Glomerular visceral epithelial cell (primary cell): ENCODE results near the gene ATP1B2.

Experiments
- DNase-seq: peaks from one replicate; pipeline ENCODE4 v3.0.0-alpha.2; 2016; ENCODE audit errors: extremely low spot score

ATP1B2 gene

GRCh38 chr17:7685533-7686221 lies 35.0 kb downstream of the ATP1B2 start:
- peak; percentile 91 for DNase-seq

GRCh38 chr17:7686222-7687071 lies 35.7 kb downstream of the ATP1B2 start:
- DNase-seq: peak; percentile 80

DNA sequence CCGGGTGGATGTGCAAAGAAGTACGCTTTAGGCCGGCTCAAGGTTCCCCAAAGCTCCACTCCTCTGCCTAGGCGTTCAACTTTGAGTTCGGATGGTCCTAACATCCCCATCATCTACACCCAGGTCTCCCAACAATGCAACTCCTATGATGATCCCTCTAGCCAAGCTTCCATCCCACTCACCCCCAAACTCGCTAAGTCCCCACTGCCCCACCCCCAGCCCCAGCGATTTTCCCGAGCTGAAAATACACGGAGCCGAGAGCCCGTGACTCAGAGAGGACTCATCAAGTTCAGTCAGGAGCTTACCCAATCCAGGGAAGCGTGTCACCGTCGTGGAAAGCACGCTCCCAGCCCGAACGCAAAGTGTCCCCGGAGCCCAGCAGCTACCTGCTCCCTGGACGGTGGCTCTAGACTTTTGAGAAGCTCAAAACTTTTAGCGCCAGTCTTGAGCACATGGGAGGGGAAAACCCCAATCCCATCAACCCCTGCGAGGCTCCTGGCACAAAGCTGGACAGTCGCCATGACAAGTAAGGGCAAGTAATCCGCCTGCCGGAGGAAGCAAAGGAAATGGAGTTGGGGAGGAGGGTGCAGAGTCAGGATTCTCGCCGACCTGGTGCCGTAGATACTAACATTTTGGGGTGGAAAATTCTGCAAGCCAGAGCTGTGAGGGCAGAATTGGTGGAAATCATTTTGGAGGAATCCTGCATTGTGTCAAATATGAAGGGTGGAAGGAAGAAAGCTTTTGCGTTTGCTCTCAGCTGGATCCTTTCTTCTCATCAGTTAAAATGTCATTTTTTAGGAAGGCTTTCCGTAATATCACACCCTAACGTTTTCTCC lies 36.6 kb downstream of the ATP1B2 start, which contains the start of gene TP53:
Gene TP53 (minus strand): TSS at position 419 of the 836 bp plus-strand sequence. CDS start 10,896 bp downstream, outside the sequence.
- DNase-seq: peak; percentile 95

DNA sequence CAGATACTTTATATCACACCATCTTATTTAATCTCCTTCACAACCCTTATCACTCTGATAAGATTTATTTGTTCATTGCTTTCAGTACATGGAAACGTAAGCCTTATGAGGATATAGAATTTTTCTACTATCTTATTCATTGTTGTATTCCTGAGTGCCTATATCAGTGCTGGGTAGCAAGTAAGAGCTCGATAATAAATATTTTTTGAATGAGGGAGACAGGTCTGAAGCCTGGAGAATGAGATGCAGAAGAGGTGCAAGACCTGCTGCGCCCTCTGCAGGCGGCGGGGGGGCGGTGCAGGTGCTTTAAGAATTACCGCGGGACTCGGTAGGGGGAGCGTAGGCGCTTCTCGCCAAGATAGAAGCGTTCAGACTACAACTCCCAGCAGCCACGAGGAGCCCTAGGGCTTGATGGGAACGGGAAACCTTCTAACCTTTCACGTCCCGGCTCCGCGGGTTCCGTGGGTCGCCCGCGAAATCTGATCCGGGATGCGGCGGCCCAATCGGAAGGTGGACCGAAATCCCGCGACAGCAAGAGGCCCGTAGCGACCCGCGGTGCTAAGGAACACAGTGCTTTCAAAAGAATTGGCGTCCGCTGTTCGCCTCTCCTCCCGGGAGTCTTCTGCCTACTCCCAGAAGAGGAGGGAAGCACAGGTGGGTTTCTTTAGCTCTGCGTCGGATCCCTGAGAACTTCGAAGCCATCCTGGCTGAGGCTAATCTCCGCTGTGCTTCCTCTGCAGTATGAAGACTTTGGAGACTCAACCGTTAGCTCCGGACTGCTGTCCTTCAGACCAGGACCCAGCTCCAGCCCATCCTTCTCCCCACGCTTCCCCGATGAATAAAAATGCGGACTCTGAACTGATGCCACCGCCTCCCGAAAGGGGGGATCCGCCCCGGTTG lies 37.4 kb downstream of the ATP1B2 start, which contains the start of gene WRAP53:
Gene WRAP53 (plus strand): TSS at position 570 of the 900 bp plus-strand sequence. CDS start 172 bp downstream, at position 742.
- DNase-seq: peak; percentile 99

GRCh38 chr17:7688808-7689316 lies 38.1 kb downstream of the ATP1B2 start:
- DNase-seq: no peak

- no peak for DNase-seq
Observed at GRCh38 chr17:7695586-7695985, 44.9 kb downstream of the ATP1B2 start.

- no peak for DNase-seq
Observed at GRCh38 chr17:7697828-7698588, 47.3 kb downstream of the ATP1B2 start.

- no peak for DNase-seq
Observed at GRCh38 chr17:7700510-7700909, 49.8 kb downstream of the ATP1B2 start.

- no peak for DNase-seq
Observed at GRCh38 chr17:7701681-7702080, 51.0 kb downstream of the ATP1B2 start.

DNA sequence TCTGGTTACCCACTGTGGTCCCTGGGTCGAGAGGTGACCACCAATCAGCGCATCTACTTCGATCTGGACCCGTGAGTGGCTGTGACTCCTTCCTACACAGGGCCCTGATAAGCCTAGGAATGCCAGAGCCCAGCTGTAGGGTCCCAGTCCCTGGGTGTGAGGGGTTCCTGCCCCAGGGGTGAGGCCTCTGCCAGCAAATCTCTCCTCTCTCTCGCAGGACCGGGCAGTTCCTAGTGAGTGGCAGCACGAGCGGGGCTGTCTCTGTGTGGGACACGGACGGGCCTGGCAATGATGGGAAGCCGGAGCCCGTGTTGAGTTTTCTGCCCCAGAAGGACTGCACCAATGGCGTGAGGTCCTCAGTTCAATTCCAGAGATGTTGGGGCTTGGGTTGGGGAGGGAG lies 52.0 kb downstream of the ATP1B2 start:
- no peak for DNase-seq

- DNase-seq: peak; percentile 42
Observed at GRCh38 chr17:7703584-7704479, 53.1 kb downstream of the ATP1B2 start.

DNA sequence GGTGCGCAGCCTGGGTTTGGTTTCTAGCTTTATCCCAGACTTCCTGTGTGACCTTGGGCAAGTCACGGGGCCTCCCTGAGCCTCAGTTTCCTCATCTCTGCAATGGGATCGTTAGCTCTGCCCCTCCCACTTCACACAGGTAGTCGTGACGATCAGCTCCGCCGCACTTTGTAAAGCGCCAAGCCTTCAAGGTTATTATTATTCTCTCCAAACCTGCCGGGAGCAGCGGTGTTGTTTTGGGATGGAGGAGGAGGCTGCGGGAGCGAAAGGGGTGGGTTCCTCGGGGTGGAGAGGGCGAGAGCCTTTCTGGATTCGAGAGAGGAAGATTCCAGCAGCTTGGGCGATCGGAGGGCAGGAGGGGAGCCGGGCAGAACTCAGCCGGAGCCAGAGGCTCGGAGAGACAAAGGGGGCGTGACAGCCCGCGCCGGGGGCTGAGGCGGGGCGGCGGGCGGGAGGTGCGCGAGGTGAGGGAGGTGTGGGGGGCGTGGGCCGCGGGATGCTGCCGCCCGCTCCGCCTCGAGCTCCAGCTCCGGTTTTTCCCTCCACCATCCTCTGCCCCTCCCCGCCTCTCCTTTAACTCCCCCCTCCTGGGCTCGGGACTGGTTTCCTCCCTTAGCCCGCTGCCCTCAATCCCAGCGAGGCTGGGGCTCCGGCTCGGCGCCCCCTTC lies 54.0 kb downstream of the ATP1B2 start, which contains the start of gene EFNB3:
Gene EFNB3 (plus strand): TSS at position 602 of the 668 bp plus-strand sequence. CDS start 397 bp downstream, outside the sequence.
- DNase-seq: peak; percentile 75

DNA sequence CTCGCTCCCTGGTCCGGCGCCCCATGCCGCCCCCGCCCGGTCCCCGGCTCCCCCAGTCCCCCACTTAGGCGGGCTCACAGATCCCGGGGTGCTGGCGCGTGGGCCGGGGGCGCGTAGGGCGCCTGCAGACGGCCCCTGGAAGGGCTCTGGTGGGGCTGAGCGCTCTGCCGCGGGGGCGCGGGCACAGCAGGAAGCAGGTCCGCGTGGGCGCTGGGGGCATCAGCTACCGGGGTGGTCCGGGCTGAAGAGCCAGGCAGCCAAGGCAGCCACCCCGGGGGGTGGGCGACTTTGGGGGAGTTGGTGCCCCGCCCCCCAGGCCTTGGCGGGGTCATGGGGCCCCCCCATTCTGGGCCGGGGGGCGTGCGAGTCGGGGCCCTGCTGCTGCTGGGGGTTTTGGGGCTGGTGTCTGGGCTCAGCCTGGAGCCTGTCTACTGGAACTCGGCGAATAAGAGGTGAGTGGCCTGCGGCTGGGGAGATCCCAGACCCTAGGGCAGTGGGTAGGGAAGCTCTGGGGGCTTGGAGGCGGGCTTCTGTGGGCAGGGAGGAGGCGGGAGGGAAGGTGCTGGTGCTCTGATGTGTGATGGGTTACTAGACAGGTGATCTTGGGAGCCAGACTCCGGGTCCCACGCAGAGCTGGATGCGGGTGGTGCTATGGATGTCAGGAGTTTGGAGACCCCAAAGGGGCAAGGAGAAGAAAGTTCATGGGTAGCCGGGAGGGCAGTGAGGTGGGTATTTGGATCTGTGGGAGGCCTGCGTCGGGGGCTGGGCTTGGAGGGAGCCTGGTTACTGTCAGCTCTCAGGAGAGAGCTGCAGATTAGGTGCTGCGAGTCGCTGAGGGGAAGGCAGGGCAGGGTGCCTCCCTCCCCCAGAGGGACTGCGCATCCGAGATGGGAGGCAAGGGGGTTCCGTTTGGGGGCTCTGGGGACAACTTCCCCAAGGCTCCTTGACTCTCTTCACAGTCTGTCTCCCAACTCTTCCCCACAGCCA lies 54.8 kb downstream of the ATP1B2 start:
- no peak for DNase-seq

- DNase-seq: no peak
Observed at GRCh38 chr17:7706631-7707354, 56.1 kb downstream of the ATP1B2 start.
